Melanocyte of skin (primary cell): ENCODE results near the gene C1orf21. TPM values are rescaled to one million over a fixed set of nuclear protein-coding genes. Genes with fewer than 3 reads are reported as not detected.

Experiments
- total RNA-seq, 2 donors: library from RNA; depleted of rRNA; stranded (reverse); fragments of >200 nt; gene quantifications; 2 replicates each; pipeline ENCODE4 v1.2.3, GENCODE V29; 2012

The C1orf21 gene
- total RNA-seq: 10 to 100 TPM; 23.7 to 26.0 TPM

GRCh38 chr1:184386312-184387068, at the start of gene C1orf21:
TSS of gene C1orf21 (plus strand) at chr1:184387029. CDS start at chr1:184477510, 90,481 bp downstream.

